Stomach (tissue), 4 donors: Measurements from ENCODE around the gene ITPRID1.

Experiments
- POLR2A ChIP-seq, 4 donors: fragments of 450-650 bp; IDR thresholded peaks; one replicate each; pipeline ENCODE4 v1.6.1; 2016; ENCODE audit warnings: antibody characterized with exemption in 4 of 4, control low read depth in 2 of 4, mild to moderate bottlenecking in 1 of 4, moderate library complexity in 1 of 4
- TF ChIP-seq, protein P1 (sequence below), 7 experiments: fragments of 450-650 bp in 4 of 7; fragments of 200-600 bp in 3 of 7; sonication (generic) in 3 of 7; IDR thresholded peaks; one replicate each; pipeline ENCODE4 v1.5.1; 2016 to 2019; ENCODE audit warnings: antibody characterized with exemption in 7 of 7, control low read depth in 2 of 7, mild to moderate bottlenecking in 1 of 7

DNA sequence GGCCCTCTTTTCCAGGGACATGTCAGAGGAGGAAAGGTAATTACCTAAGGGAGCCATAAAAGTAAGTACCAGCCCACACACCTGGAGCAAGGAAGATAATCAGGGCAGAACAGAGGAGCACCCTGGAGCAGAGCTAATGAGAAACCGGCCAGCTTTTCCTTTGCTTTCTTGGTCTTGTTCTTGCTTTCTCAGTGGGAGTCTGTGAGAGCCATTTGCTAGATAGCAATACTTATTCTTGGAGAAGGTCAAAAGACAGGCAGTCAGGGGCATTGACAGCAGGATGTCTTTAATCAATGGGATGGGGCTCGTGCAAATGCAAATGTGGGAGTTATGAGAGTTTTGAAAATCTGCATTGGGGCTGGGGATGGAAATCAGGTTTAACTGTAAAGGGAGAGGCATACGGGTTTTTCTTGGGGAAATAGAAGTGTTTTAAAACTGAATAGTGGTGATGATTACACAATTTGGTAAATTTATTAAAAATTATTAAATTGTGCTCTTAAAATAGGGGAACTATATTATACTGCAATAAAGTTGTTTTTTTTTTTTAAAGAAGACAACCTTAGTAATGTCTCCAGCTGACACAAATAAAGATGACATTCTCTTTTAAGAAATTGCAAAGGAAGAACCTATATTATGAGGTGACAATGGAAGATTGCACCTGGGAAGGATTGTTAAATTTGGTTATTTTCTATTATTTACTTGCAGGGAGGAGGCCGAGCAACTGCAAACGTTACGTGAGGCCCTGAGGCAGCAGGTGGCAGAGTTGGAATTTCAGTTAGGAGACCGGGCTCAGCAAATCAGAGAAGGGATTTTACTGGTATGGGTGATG is 137.6 kb downstream of the ITPRID1 start:
- TF ChIP-seq, protein P1, sequence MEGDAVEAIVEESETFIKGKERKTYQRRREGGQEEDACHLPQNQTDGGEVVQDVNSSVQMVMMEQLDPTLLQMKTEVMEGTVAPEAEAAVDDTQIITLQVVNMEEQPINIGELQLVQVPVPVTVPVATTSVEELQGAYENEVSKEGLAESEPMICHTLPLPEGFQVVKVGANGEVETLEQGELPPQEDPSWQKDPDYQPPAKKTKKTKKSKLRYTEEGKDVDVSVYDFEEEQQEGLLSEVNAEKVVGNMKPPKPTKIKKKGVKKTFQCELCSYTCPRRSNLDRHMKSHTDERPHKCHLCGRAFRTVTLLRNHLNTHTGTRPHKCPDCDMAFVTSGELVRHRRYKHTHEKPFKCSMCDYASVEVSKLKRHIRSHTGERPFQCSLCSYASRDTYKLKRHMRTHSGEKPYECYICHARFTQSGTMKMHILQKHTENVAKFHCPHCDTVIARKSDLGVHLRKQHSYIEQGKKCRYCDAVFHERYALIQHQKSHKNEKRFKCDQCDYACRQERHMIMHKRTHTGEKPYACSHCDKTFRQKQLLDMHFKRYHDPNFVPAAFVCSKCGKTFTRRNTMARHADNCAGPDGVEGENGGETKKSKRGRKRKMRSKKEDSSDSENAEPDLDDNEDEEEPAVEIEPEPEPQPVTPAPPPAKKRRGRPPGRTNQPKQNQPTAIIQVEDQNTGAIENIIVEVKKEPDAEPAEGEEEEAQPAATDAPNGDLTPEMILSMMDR (IDR thresholded peaks at IDR 0.05), result no peak
- TF ChIP-seq POLR2A (IDR thresholded peaks at IDR 0.05), result no peak
